GM18951 (cell line): ENCODE measurements around the gene PCNT.

Source experiments
- POLR2A ChIP-seq: IDR thresholded peaks from 4 replicates; pipeline ENCODE4 v1.6.1; 2011; ENCODE audit warnings: mild to moderate bottlenecking; ENCODE audit not compliant: insufficient read length, insufficient read depth; ENCODE audit errors: extremely low read depth
- in situ Hi-C: fragments of 300-500 bp; cut with MboI; formaldehyde crosslinking; loops from one replicate; pipeline ENCODE4 v1.12.0; 2022; ENCODE audit warnings: low sequenced_read_pairs, mixed read lengths, inconsistent platforms; ENCODE audit not compliant: unreplicated experiment

PCNT gene

DNA sequence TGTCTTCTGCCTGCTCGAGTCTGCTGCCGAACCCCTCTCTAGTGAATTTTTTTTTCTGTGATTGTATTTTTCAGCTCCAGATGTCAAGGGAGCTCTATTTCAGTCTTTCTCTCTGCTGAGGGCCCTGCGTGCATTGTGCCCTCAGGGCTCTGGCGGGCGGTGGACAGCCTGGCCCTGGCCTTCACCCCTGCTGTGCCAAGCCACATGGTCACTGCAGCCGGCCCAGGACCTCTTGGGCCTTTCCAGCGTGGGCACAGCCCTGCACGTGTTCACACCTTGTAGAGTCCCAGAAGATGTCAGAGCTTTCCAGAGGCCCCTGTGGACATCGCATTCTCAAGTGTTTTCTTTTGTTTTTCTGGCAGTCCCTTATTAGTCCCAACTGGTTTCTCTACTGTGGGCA lies 55.7 kb downstream of the PCNT start:
- in situ Hi-C loops = no loop called here

GRCh38 chr21:46381541-46381940 lies 57.6 kb downstream of the PCNT start:
- in situ Hi-C loops = no loop called here
- no peak for TF ChIP-seq POLR2A

More for the DNA sequence above, 55.7 kb downstream of the PCNT start:
- TF ChIP-seq POLR2A = no peak

DNA sequence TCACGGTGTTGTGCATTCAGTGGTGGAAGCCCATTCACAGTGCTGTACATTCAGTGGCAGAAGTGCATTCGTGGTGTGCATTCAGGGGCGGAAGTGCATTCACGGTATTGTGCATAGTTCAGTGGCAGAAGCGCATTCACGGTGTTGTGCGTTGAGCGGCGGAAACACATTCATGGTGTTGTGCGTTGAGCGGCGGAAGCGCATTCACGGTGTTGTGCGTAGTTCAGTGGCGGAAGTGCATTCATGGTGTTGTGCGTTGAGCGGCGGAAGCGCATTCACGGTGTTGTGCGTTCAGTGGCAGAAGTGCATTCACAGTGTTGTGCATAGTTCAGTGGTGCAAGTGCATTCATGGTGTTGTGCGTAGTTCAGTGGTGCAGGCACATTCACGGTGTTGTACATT lies 60.6 kb downstream of the PCNT start:
- in situ Hi-C loops = no loop called here
- no peak for TF ChIP-seq POLR2A

- in situ Hi-C loops = no loop called here
- TF ChIP-seq POLR2A = no peak
Measured at GRCh38 chr21:46385846-46386733, 62.1 kb downstream of the PCNT start.

- TF ChIP-seq POLR2A = no peak
- in situ Hi-C loops = no loop called here
Measured at GRCh38 chr21:46386734-46387088, 62.8 kb downstream of the PCNT start.

DNA sequence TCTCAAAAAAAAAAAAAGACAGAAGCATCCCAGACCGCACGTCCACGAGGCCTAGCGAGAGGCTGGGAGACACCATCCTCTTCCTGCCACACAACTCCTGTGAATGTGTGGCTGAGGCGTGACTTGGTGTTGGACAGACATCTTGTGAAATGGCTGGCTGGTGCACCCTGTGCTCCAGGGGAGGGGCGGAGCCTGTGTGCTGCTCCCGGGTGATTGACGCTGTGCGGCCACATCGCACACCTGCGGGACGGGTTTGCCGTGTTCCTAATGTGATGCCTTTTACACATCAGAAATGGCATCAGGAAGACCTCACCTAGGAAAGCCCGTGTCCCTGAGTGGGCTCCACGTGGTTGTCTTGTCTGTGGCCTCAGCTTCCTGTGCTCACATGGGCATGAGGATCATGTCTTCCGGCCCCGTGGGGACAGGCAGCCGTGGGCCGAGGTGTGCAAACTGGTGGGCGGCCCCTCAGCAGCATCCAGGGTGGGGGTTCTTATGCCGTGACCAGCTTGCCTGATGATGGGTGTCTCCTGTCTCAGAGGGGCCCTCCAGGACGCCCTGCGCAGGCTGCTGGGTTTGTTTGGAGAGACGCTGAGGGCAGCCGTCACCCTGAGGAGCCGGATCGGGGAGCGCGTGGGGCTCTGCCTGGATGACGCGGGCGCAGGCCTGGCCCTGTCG lies 64.4 kb downstream of the PCNT start:
- no peak for TF ChIP-seq POLR2A
- in situ Hi-C loops = no loop called here

- in situ Hi-C loops = no loop called here
- no peak for TF ChIP-seq POLR2A
Measured at GRCh38 chr21:46388896-46389295, 64.9 kb downstream of the PCNT start.

GRCh38 chr21:46390603-46391545 lies 66.9 kb downstream of the PCNT start:
- no peak for TF ChIP-seq POLR2A
- in situ Hi-C loops = no loop called here

DNA sequence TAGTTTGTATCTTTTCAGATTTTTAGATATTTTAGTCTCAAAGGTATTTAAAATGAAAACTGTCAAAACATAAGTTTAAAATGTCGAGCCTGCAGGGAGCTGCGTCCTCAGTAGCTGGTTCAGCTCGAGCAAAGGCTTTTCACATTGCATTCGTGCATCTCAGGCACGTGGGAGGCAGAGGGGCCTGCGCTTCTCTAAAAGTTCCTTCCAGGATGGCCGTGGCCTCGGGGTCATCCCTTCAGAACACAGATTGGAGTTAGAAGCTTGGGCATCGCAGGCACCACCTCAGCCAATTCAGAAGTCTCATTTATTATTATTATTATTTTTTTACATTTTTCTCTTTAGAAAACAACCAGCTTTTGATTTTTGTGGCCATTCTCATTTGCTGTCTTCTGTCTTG lies 67.8 kb downstream of the PCNT start:
- in situ Hi-C loops = no loop called here
- TF ChIP-seq POLR2A = no peak

GRCh38 chr21:46392921-46393320 lies 69.0 kb downstream of the PCNT start:
- in situ Hi-C loops = no loop called here
- TF ChIP-seq POLR2A = no peak

GRCh38 chr21:46393451-46393940 lies 69.5 kb downstream of the PCNT start:
- in situ Hi-C loops = no loop called here
- no peak for TF ChIP-seq POLR2A

- no peak for TF ChIP-seq POLR2A
- in situ Hi-C loops = no loop called here
Measured at GRCh38 chr21:46393941-46394594, 70.1 kb downstream of the PCNT start.
